HG02981 (cell line): ENCODE data around the gene FOXL3.

ENCODE experiments used
- ATAC-seq: cut with Tn5 transposase; IDR thresholded peaks from one replicate; pipeline ENCODE4 v1.9.1; 2021; ENCODE audit warnings: mild to moderate bottlenecking, moderate library complexity; ENCODE audit not compliant: unreplicated experiment

FOXL3 gene

GRCh38 chr7:300546-301290, 10.7 kb downstream of the FOXL3 start:
- no peak for ATAC-seq

- ATAC-seq = no peak
Measured at GRCh38 chr7:301291-302053, 11.5 kb downstream of the FOXL3 start.

GRCh38 chr7:302054-302992, 12.4 kb downstream of the FOXL3 start:
- no peak for ATAC-seq

GRCh38 chr7:303425-303824, 13.5 kb downstream of the FOXL3 start:
- ATAC-seq = no peak

- no peak for ATAC-seq
Measured at GRCh38 chr7:303884-304573, 14.1 kb downstream of the FOXL3 start.

- no peak for ATAC-seq
Measured at GRCh38 chr7:304574-305409, 14.8 kb downstream of the FOXL3 start.

GRCh38 chr7:305410-306151, 15.6 kb downstream of the FOXL3 start:
- ATAC-seq = no peak

- ATAC-seq = no peak
Measured at GRCh38 chr7:307970-308369, 18.0 kb downstream of the FOXL3 start.

GRCh38 chr7:309586-310228, 19.7 kb downstream of the FOXL3 start:
- ATAC-seq = no peak

GRCh38 chr7:311131-311680, 21.2 kb downstream of the FOXL3 start:
- ATAC-seq = no peak

- no peak for ATAC-seq
Measured at GRCh38 chr7:311796-312195, 21.8 kb downstream of the FOXL3 start.

- no peak for ATAC-seq
Measured at GRCh38 chr7:312424-312823, 22.5 kb downstream of the FOXL3 start.

- ATAC-seq = no peak
Measured at GRCh38 chr7:314853-315252, 24.9 kb downstream of the FOXL3 start.

GRCh38 chr7:315516-316265, 25.7 kb downstream of the FOXL3 start:
- no peak for ATAC-seq

GRCh38 chr7:317643-318405, 27.9 kb downstream of the FOXL3 start:
- no peak for ATAC-seq

- no peak for ATAC-seq
Measured at GRCh38 chr7:318476-318875, 28.5 kb downstream of the FOXL3 start.
